Keratinocyte (primary cell): ENCODE data around the gene TPST2.

Experiments used
- EZH2 ChIP-seq: IDR thresholded peaks from one replicate; pipeline ENCODE4 v1.6.1; 2012; ENCODE audit warnings: inconsistent platforms, mild to moderate bottlenecking, low read length, moderate library complexity
- TF ChIP-seq, protein P1 (sequence below), 3 experiments: IDR thresholded peaks in 1 of 3; conservative IDR thresholded peaks in 1 of 3; optimal IDR thresholded peaks in 1 of 3; 2 replicates in 2 of 3; 3 replicates in 1 of 3; pipeline versions ENCODE3 to v1.5.1; 2011; ENCODE audit warnings: low read length in 3 of 3, mild to moderate bottlenecking in 3 of 3, moderate library complexity in 2 of 3, control low read depth in 1 of 3, inconsistent platforms in 1 of 3; ENCODE audit not compliant: insufficient read depth in 2 of 3; ENCODE audit errors: extremely low read depth in 1 of 3

DNA sequence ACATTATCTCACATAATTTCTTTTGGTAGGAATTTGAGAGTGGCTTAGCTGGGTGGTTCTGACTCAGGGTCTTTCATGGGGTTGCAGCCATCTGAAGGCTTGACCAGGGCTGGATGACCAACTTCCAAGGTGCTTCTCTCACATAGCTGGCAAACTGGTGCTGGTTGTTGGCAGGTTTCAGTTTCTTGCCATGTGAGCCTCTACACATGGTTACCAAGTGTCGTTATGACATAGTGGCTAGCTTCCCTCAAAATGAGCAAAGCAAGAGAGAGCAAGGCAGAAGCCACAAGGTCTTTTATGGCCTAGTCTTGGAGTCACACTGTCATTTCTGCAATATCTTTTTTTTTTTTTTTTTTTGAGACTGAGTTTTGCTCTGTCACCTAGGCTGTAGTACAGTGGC, 73.4 kb downstream of the TPST2 start:
- TF ChIP-seq, protein P1, sequence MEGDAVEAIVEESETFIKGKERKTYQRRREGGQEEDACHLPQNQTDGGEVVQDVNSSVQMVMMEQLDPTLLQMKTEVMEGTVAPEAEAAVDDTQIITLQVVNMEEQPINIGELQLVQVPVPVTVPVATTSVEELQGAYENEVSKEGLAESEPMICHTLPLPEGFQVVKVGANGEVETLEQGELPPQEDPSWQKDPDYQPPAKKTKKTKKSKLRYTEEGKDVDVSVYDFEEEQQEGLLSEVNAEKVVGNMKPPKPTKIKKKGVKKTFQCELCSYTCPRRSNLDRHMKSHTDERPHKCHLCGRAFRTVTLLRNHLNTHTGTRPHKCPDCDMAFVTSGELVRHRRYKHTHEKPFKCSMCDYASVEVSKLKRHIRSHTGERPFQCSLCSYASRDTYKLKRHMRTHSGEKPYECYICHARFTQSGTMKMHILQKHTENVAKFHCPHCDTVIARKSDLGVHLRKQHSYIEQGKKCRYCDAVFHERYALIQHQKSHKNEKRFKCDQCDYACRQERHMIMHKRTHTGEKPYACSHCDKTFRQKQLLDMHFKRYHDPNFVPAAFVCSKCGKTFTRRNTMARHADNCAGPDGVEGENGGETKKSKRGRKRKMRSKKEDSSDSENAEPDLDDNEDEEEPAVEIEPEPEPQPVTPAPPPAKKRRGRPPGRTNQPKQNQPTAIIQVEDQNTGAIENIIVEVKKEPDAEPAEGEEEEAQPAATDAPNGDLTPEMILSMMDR (optimal IDR thresholded peaks at IDR 0.05 in 1 of 3, IDR thresholded peaks at IDR 0.05 in 1 of 3, conservative IDR thresholded peaks at IDR 0.05 in 1 of 3; ENCODE audit: extremely low read depth in 1 of 3, insufficient read depth in 2 of 3, low read length in 3 of 3) = no peak
- no peak for TF ChIP-seq EZH2
